SU-DHL-6 (cell line): Measurements from ENCODE around the gene DNASE1L1.
A peak's percentile ranks its signal among the peaks of the same experiment; 100 is the strongest.

Experiments used
- H2AFZ ChIP-seq: fragments of 200-600 bp; sonication (generic); 2 replicates; pipeline ENCODE4 v1.6.1; 2014; ENCODE audit warnings: low read depth, mild to moderate bottlenecking, moderate library complexity, mixed read lengths, antibody characterized with exemption, low read length; ENCODE audit not compliant: severe bottlenecking
- H3F3A ChIP-seq: fragments of 200-600 bp; shearing (Covaris generic); 2 replicates; pipeline ENCODE4 v1.6.0; 2016; ENCODE audit warnings: antibody characterized with exemption, mild to moderate bottlenecking; ENCODE audit not compliant: insufficient read depth
- H3K27ac ChIP-seq: fragments of 200-600 bp; sonication (generic); 2 replicates; pipeline ENCODE4 v1.5.1; 2016; ENCODE audit warnings: low read depth, mild to moderate bottlenecking, low read length, moderate library complexity, mixed read lengths
- H3K27me3 ChIP-seq: fragments of 200-600 bp; sonication (generic), shearing (Covaris generic); 2 replicates; pipeline ENCODE4 v1.6.0; 2014; ENCODE audit warnings: mild to moderate bottlenecking, low read length
- H3K36me3 ChIP-seq: fragments of 200-600 bp; sonication (generic); 2 replicates; pipeline ENCODE4 v1.6.1; 2014; ENCODE audit warnings: mild to moderate bottlenecking, low read length, mixed read lengths
- H3K4me2 ChIP-seq: fragments of 300-600, 200-600 bp; shearing (Covaris generic), sonication (generic); 2 replicates; pipeline ENCODE4 v1.6.0; 2014; ENCODE audit warnings: low read length, low read depth, mild to moderate bottlenecking; ENCODE audit not compliant: poor library complexity, severe bottlenecking
- H3K4me3 ChIP-seq: fragments of 200-600 bp; sonication (generic); 2 replicates; pipeline ENCODE4 v1.5.1; 2014; ENCODE audit warnings: antibody characterized with exemption, low read length, mild to moderate bottlenecking, mixed read lengths; ENCODE audit not compliant: insufficient read depth, poor library complexity, severe bottlenecking
- H3K79me2 ChIP-seq: fragments of 200-600 bp; sonication (generic); 2 replicates; pipeline ENCODE4 v1.6.1; 2014; ENCODE audit warnings: mild to moderate bottlenecking, low read length, moderate library complexity; ENCODE audit not compliant: insufficient read depth
- H3K9ac ChIP-seq: fragments of 200-600 bp; sonication (generic); 2 replicates; pipeline ENCODE4 v1.7.0; 2014; ENCODE audit warnings: mild to moderate bottlenecking, low read length
- H3K9me2 ChIP-seq: fragments of 200-600 bp; sonication (generic); replicated peaks from 2 replicates; pipeline ENCODE4 v1.6.1; 2014; ENCODE audit warnings: low read length; ENCODE audit not compliant: insufficient read depth
- H3K9me3 ChIP-seq: fragments of 200-600 bp; sonication (generic); 2 replicates; pipeline ENCODE4 v1.6.1; 2014; ENCODE audit warnings: low read length, mixed read lengths; ENCODE audit not compliant: insufficient read depth
- H4K20me1 ChIP-seq: fragments of 200-600 bp; sonication (generic); 2 replicates; pipeline ENCODE4 v1.6.1; 2014; ENCODE audit warnings: low read depth, mild to moderate bottlenecking, antibody characterized with exemption, low read length, moderate library complexity, mixed read lengths
- CTCF ChIP-seq: fragments of 200-600 bp; sonication (generic); IDR thresholded peaks from one replicate; pipeline ENCODE4 v1.5.1; 2017; ENCODE audit warnings: antibody characterized with exemption, mild to moderate bottlenecking, low read length, moderate library complexity; ENCODE audit not compliant: insufficient read depth, poor library complexity, severe bottlenecking
- EZH2phosphoT487 ChIP-seq: fragments of 200-600 bp; sonication (generic), shearing (Covaris generic); conservative IDR thresholded peaks from 2 replicates; pipeline ENCODE4 v1.6.1; 2018; ENCODE audit warnings: mild to moderate bottlenecking, antibody characterized with exemption, low read length, moderate library complexity, mixed read lengths

Gene DNASE1L1

GRCh38 chrX:154417157-154417556, 8.1 kb upstream of the DNASE1L1 start:
- Histone ChIP-seq H3K27me3 (no peaks in the 10 kb centered on the region), H3K9me2 (no peaks in the 10 kb centered on the region), H3K9me3 (no peaks in the 10 kb centered on the region), H3K27ac (no peak overlapping the region), H4K20me1 (no peaks in the 10 kb centered on the region), H3K4me2 (no peak overlapping the region), H3K36me3 (no peaks in the 10 kb centered on the region), H3K9ac (no peak overlapping the region), H3F3A (0 out of 2 replicates have a peak, but pooled peaks cover 3% of the 10 kb centered on the region), H2AFZ (no peak overlapping the region), H3K4me3 (no peak overlapping the region), H3K79me2 (no peaks in the 10 kb centered on the region)
- TF ChIP-seq EZH2phosphoT487 (no peak), CTCF (no peak)

GRCh38 chrX:154413142-154413541, 4.1 kb upstream of the DNASE1L1 start:
- Histone ChIP-seq H3K4me3 (no peak overlapping the region), H3K27ac (peak overlapping the region; percentile 79; the same call in 1 of the 2 replicates), H3K9ac (no peak overlapping the region), H3F3A (0 out of 2 replicates have a peak, but pooled peaks cover 5% of the 10 kb centered on the region), H2AFZ (no peak overlapping the region), H3K27me3 (no peaks in the 10 kb centered on the region), H3K4me2 (peak overlapping the region; percentile 92), H3K36me3 (no peaks in the 10 kb centered on the region), H3K79me2 (no peaks in the 10 kb centered on the region), H3K9me3 (no peaks in the 10 kb centered on the region), H3K9me2 (no peaks in the 10 kb centered on the region), H4K20me1 (no peaks in the 10 kb centered on the region)
- TF ChIP-seq CTCF = no peak
- no peak for TF ChIP-seq EZH2phosphoT487

GRCh38 chrX:154412468-154412867, 3.4 kb upstream of the DNASE1L1 start:
- TF ChIP-seq CTCF (no peak), EZH2phosphoT487 (no peak)
- peak overlapping the region; percentile 66 for H2AFZ ChIP-seq
- H3K9me3 ChIP-seq = no peaks in the 10 kb centered on the region
- peak overlapping the region; percentile 71 for H3K4me3 ChIP-seq
- H3F3A ChIP-seq = 0 out of 2 replicates have a peak, but pooled peaks cover 5% of the 10 kb centered on the region
- H3K4me2 ChIP-seq = peak overlapping the region; percentile 92
- H3K9me2 ChIP-seq = no peaks in the 10 kb centered on the region
- H3K27ac ChIP-seq = peak overlapping the region; percentile 79
- no peaks in the 10 kb centered on the region for H3K79me2 ChIP-seq
- no peaks in the 10 kb centered on the region for H3K36me3 ChIP-seq
- no peaks in the 10 kb centered on the region for H3K27me3 ChIP-seq
- peak overlapping the region; percentile 98 for H3K9ac ChIP-seq
- no peaks in the 10 kb centered on the region for H4K20me1 ChIP-seq
